H1 (cell line): ENCODE results near the gene CSGALNACT2. TPM values are rescaled to one million over a fixed set of nuclear protein-coding genes. Genes with fewer than 3 reads are reported as not detected.

ENCODE experiments used
- CTCF ChIA-PET: fragments of 300-600 bp; sonication (Branson Sonifier 250); formaldehyde crosslinking; loops from one replicate; lab custom pipeline; 2021; ENCODE audit not compliant: partially characterized antibody; lab: Charles Lee
- POLR2A ChIA-PET: fragments of 300-600 bp; sonication (Branson Sonifier 250); formaldehyde crosslinking; loops from one replicate; lab custom pipeline; 2021; ENCODE audit warnings: inconsistent platforms; ENCODE audit not compliant: partially characterized antibody; lab: Charles Lee
- DNase-seq, 2 experiments: peaks; one replicate each; pipeline versions ENCODE4 v3.0.0 to v3.0.0-alpha.2; 2010 to 2022; ENCODE audit warnings: low spot score in 2 of 2, low read depth in 1 of 2, mixed read lengths in 1 of 2
- FAIRE-seq: peaks from 2 replicates; lab custom pipeline; 2011; peaks lifted over from hg19 to GRCh38; lab: Jason Lieb, UNC
- H2AFZ ChIP-seq: 2 replicates; pipeline ENCODE4 v1.8.1; 2012; ENCODE audit warnings: low read length, inconsistent platforms
- H2AK5ac ChIP-seq: 2 replicates; pipeline ENCODE4 v1.6.1; 2013; ENCODE audit warnings: low read depth, low read length
- H2BK120ac ChIP-seq: replicated peaks from 2 replicates; pipeline ENCODE3; 2013; ENCODE audit warnings: low read depth, low read length, inconsistent platforms
- H2BK12ac ChIP-seq: 2 replicates; pipeline ENCODE4 v1.6.1; 2013; ENCODE audit warnings: low read depth, low read length
- H2BK15ac ChIP-seq: 2 replicates; pipeline ENCODE4 v1.6.1; 2013; ENCODE audit warnings: low read length
- H2BK20ac ChIP-seq: 2 replicates; pipeline ENCODE4 v1.6.1; 2013; ENCODE audit warnings: low read length
- H2BK5ac ChIP-seq: 2 replicates; pipeline ENCODE4 v1.6.1; 2013; ENCODE audit warnings: low read depth, low read length
- H3K14ac ChIP-seq: 2 replicates; pipeline ENCODE4 v1.6.1; 2013; ENCODE audit warnings: inconsistent platforms; ENCODE audit not compliant: insufficient read length
- H3K18ac ChIP-seq: 2 replicates; pipeline ENCODE4 v1.6.1; 2013; ENCODE audit warnings: low read length; ENCODE audit errors: extremely low read depth
- H3K23ac ChIP-seq: 2 replicates; pipeline ENCODE4 v1.6.1; 2013; ENCODE audit warnings: inconsistent platforms; ENCODE audit not compliant: insufficient read length
- H3K23me2 ChIP-seq: 2 replicates; pipeline ENCODE4 v1.6.1; 2013; ENCODE audit warnings: low read depth, low read length
- H3K27ac ChIP-seq: 2 replicates; pipeline ENCODE4 v1.6.1; 2011; ENCODE audit warnings: low read depth, low read length, inconsistent platforms
- H3K27me3 ChIP-seq, 4 experiments: replicated peaks in 1 of 4; 1 replicate in 1 of 4; 2 replicates in 3 of 4; pipeline versions ENCODE4 v1.6.1 to v1.8.1; 2011 to 2013; ENCODE audit warnings: low read length in 3 of 4, mild to moderate bottlenecking in 3 of 4, inconsistent platforms in 2 of 4, mixed read lengths in 2 of 4, moderate library complexity in 1 of 4; ENCODE audit not compliant: control insufficient read depth in 3 of 4, insufficient read depth in 3 of 4; ENCODE audit errors: extremely low read depth in 1 of 4
- H3K36me3 ChIP-seq, 4 experiments: 2 replicates each; pipeline versions ENCODE4 v1.6.1 to v1.8.1; 2011 to 2013; ENCODE audit warnings: mild to moderate bottlenecking in 4 of 4, low read length in 3 of 4, moderate library complexity in 2 of 4, control low read depth in 1 of 4, inconsistent platforms in 1 of 4; ENCODE audit not compliant: insufficient read depth in 4 of 4, control insufficient read depth in 2 of 4
- H3K4ac ChIP-seq: replicated peaks from 2 replicates; pipeline ENCODE3; 2013; ENCODE audit warnings: low read length, low read depth, mixed read lengths, inconsistent platforms; ENCODE audit not compliant: insufficient read length
- H3K4me1 ChIP-seq, 4 experiments: replicated peaks in 1 of 4; 1 replicate in 1 of 4; 2 replicates in 3 of 4; pipeline versions ENCODE4 v1.6.1 to v1.8.1; 2011 to 2013; ENCODE audit warnings: low read length in 3 of 4, inconsistent platforms in 2 of 4, mixed read lengths in 1 of 4; ENCODE audit not compliant: insufficient read depth in 4 of 4, control insufficient read depth in 3 of 4
- H3K4me2 ChIP-seq, 2 experiments: 2 replicates each; pipeline versions ENCODE4 v1.6.1 to v1.8.1; 2011 to 2013; ENCODE audit warnings: low read depth in 2 of 2, low read length in 2 of 2, control low read depth in 1 of 2, inconsistent platforms in 1 of 2, mild to moderate bottlenecking in 1 of 2; ENCODE audit not compliant: insufficient read depth in 1 of 2
- H3K4me3 ChIP-seq, 4 experiments: fragments of 200-600, 300-600 bp in 1 of 4; sonication (generic), shearing (Covaris generic), sonication (Bioruptor Twin) in 1 of 4; 2 replicates each; pipeline versions ENCODE4 v1.5.1 to v1.8.1; 2011 to 2016; ENCODE audit warnings: low read length in 4 of 4, low read depth in 3 of 4, control low read depth in 2 of 4, inconsistent platforms in 2 of 4, mild to moderate bottlenecking in 2 of 4, mixed read lengths in 1 of 4, moderate library complexity in 1 of 4; ENCODE audit not compliant: insufficient read depth in 2 of 4; ENCODE audit errors: extremely low read depth in 1 of 4
- H3K56ac ChIP-seq: replicated peaks from 2 replicates; pipeline ENCODE3; 2013; ENCODE audit warnings: low read depth, mild to moderate bottlenecking, mixed read lengths, low read length, inconsistent platforms; ENCODE audit not compliant: insufficient read length
- H3K79me1 ChIP-seq: 2 replicates; pipeline ENCODE4 v1.6.1; 2013; ENCODE audit warnings: low read depth, low read length, control low read depth
- H3K79me2 ChIP-seq, 2 experiments: 2 replicates each; pipeline versions ENCODE4 v1.6.1 to v1.8.1; 2012 to 2013; ENCODE audit warnings: low read length in 2 of 2, mild to moderate bottlenecking in 2 of 2, inconsistent platforms in 1 of 2; ENCODE audit not compliant: insufficient read depth in 2 of 2, control insufficient read depth in 1 of 2
- H3K9ac ChIP-seq, 4 experiments: replicated peaks in 1 of 4; 1 replicate in 1 of 4; 2 replicates in 3 of 4; pipeline versions ENCODE4 v1.6.1 to v1.8.1; 2011 to 2013; ENCODE audit warnings: low read depth in 3 of 4, low read length in 3 of 4, control low read depth in 2 of 4, mild to moderate bottlenecking in 2 of 4, moderate library complexity in 2 of 4, inconsistent platforms in 1 of 4; ENCODE audit errors: extremely low read depth in 1 of 4
- H3K9me3 ChIP-seq, 2 experiments: 2 replicates each; pipeline versions ENCODE4 v1.6.1 to v1.8.1; 2012 to 2013; ENCODE audit warnings: mild to moderate bottlenecking in 2 of 2, moderate library complexity in 2 of 2, control low read depth in 1 of 2, inconsistent platforms in 1 of 2, low read depth in 1 of 2, low read length in 1 of 2, mixed read lengths in 1 of 2; ENCODE audit not compliant: insufficient read depth in 2 of 2
- H4K20me1 ChIP-seq, 2 experiments: replicated peaks in 1 of 2; 2 replicates each; pipeline versions ENCODE3 to v1.8.1; 2011 to 2013; ENCODE audit warnings: inconsistent platforms in 2 of 2, low read length in 2 of 2, mild to moderate bottlenecking in 1 of 2; ENCODE audit not compliant: insufficient read depth in 2 of 2, control insufficient read depth in 1 of 2
- H4K5ac ChIP-seq: 2 replicates; pipeline ENCODE4 v1.6.1; 2013; ENCODE audit warnings: low read length, low read depth, mixed read lengths, inconsistent platforms; ENCODE audit not compliant: insufficient read length
- H4K8ac ChIP-seq: 2 replicates; pipeline ENCODE4 v1.8.0; 2013; ENCODE audit warnings: mild to moderate bottlenecking, moderate library complexity, low read length, inconsistent platforms; ENCODE audit not compliant: insufficient read depth; ENCODE audit errors: extremely low read depth
- H4K91ac ChIP-seq: replicated peaks from 2 replicates; pipeline ENCODE3; 2013; ENCODE audit warnings: low read length, mixed read lengths, inconsistent platforms; ENCODE audit not compliant: insufficient read length
- CBX5 ChIP-seq: fragments of 300-800, 300-1000 bp; sonication (generic); IDR thresholded peaks from 2 replicates; pipeline ENCODE4 v1.7.1; 2016; ENCODE audit warnings: antibody characterized with exemption, low read length, low read depth
- E2F6 ChIP-seq: IDR thresholded peaks from 2 replicates; pipeline ENCODE4 v1.6.1; 2012; ENCODE audit warnings: inconsistent platforms
- MAX ChIP-seq: IDR thresholded peaks from 2 replicates; pipeline ENCODE4 v1.6.1; 2012; ENCODE audit warnings: inconsistent platforms
- RBBP5 ChIP-seq: IDR thresholded peaks from 2 replicates; pipeline ENCODE4 v1.7.1; 2012; ENCODE audit warnings: low read depth, mild to moderate bottlenecking, inconsistent platforms, low read length, moderate library complexity, borderline replicate concordance
- RNF2 ChIP-seq: fragments of 200-900, 300-1000 bp; sonication (generic); IDR thresholded peaks from 2 replicates; pipeline ENCODE4 v1.7.1; 2016; ENCODE audit warnings: borderline replicate concordance, low read depth, mild to moderate bottlenecking, antibody characterized with exemption, low read length; ENCODE audit not compliant: poor library complexity, severe bottlenecking; ENCODE audit errors: missing control alignments
- TEAD4 ChIP-seq: IDR thresholded peaks from 2 replicates; pipeline ENCODE4 v1.6.1; 2012; ENCODE audit warnings: low read depth, low read length, inconsistent platforms, mixed read lengths
- USF2 ChIP-seq: IDR thresholded peaks from 2 replicates; pipeline ENCODE4 v1.6.1; 2011; ENCODE audit warnings: low read length, improper control_type of control experiment
- WGBS, 2 experiments: shearing (Covaris generic) in 1 of 2; methylation state at CpG; one replicate each; pipeline versions ENCODE4 v1.1.6 to v1.1.7; 2013 to 2015; ENCODE audit warnings: low lambda C conversion rate in 2 of 2, mixed read lengths in 2 of 2, inconsistent platforms in 1 of 2, low coverage in 1 of 2, missing lambda C conversion rate in 1 of 2; ENCODE audit not compliant: insufficient replicate concordance in 2 of 2, insufficient coverage in 1 of 2, insufficient read length in 1 of 2; ENCODE audit errors: extremely low coverage in 1 of 2, missing lambda C conversion rate in 1 of 2; 5-methylcytosine and 5-hydroxymethylcytosine counted together
- polyA plus RNA-seq, 7 experiments: library from polyadenylated mRNA; depleted of rRNA in 3 of 7; stranded (reverse) in 5 of 7; unstranded in 2 of 7; fragments of >200 nt in 5 of 7; fragments of 200-250 nt in 2 of 7; gene quantifications; 1 replicate in 5 of 7; 2 replicates in 1 of 7; 4 replicates in 1 of 7; pipeline versions ENCODE4 v1.2.1 to v1.2.3, GENCODE V29; 2011 to 2013; ENCODE audit warnings: missing spikeins in 2 of 7, mixed read lengths in 2 of 7
- total RNA-seq: library from RNA; stranded (reverse); fragmentation: NEBNext Ultra II Directional; extraction: Animal tissue kit (Norgen Biotek cat#: 25700); gene quantifications from 2 replicates; pipeline ENCODE4 v1.2.1, GENCODE V29; 2021
- TF ChIP-seq, protein P1 (sequence below): IDR thresholded peaks from 2 replicates; pipeline ENCODE4 v1.6.1; 2011; ENCODE audit warnings: low read depth, mild to moderate bottlenecking, low read length; ENCODE audit not compliant: insufficient read depth

CSGALNACT2 gene
- total and polyA plus RNA-seq, 2 of the 8 experiments (the other 6 are each of a cell fraction or from before 2014, with no cell fraction given) = 2.6 to 5.3 TPM

- Histone ChIP-seq H2AFZ (no peak overlapping the region), H3K23ac (no peak overlapping the region), H3K56ac (no peak overlapping the region), H2BK120ac (no peak overlapping the region), H3K79me1 (no peaks in the 10 kb centered on the region), H2AK5ac (no peak overlapping the region), H3K14ac (no peak overlapping the region), H2BK15ac (no peak overlapping the region), H2BK20ac (no peak overlapping the region), H4K8ac (no peak overlapping the region), H3K23me2 (peaks cover 5% of the 10 kb centered on the region; the same call in 1 of the 2 replicates), H2BK5ac (no peak overlapping the region), H3K27ac (no peak overlapping the region), H3K4me3 (no peak overlapping the region), H3K4me2 (no peak overlapping the region), H3K36me3 (no peaks in the 10 kb centered on the region), H3K9me3 (no peaks in the 10 kb centered on the region), H3K27me3 (peaks cover 0 to 13% (median 9%) of the 10 kb centered on the region in 4 experiments; a peak in 6 of 7 replicates), H3K4ac (no peak overlapping the region), H3K79me2 (no peaks in the 10 kb centered on the region), H3K4me1 (peaks cover 0 to 5% (median 1%) of the 10 kb centered on the region in 4 experiments; a peak in 4 of 7 replicates), H3K18ac (no peak overlapping the region), H4K5ac (no peak overlapping the region), H3K9ac (no peak overlapping the region), H4K91ac (no peak overlapping the region), H2BK12ac (no peak overlapping the region), H4K20me1 (peaks cover 0 to 2% of the 10 kb centered on the region in 2 experiments)
- FAIRE-seq (no peak), DNase-seq (no peak)
- 89% methylated on average over 4 of the region's 4 CpGs; no CpG with 5 or more reads in 1 of the 2 experiments for WGBS, 2 experiments
- ChIA-PET POLR2A (no interaction called here), CTCF (interaction anchor here (0.6 to 8.0 kb wide), 2 partner anchors 21 to 1945 kb away, joined by 3 to 50 read pairs; no protein-coding TSS in a partner anchor)
- TF ChIP-seq E2F6 (no peak), MAX (no peak), CBX5 (no peak), RBBP5 (no peak), TEAD4 (no peak), USF2 (no peak), RNF2 (no peak)
- TF ChIP-seq, protein P1, sequence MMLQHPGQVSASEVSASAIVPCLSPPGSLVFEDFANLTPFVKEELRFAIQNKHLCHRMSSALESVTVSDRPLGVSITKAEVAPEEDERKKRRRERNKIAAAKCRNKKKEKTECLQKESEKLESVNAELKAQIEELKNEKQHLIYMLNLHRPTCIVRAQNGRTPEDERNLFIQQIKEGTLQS = no peak
Measured at GRCh38 chr10:43099928-43100327, 38.3 kb upstream of the CSGALNACT2 start.
